Keratinocyte (primary cell): ENCODE data around the gene USHBP1. TPM values are rescaled to one million over a fixed set of nuclear protein-coding genes. Genes with fewer than 3 reads are reported as not detected.
A peak's percentile ranks its signal among the peaks of the same experiment; 100 is the strongest.

Experiments used
- DNase-seq: peaks from one replicate; pipeline ENCODE4 v3.0.0-alpha.2; 2011; ENCODE audit warnings: low read depth, missing footprints, low spot score
- FAIRE-seq: peaks from 2 replicates; lab custom pipeline; 2011; peaks lifted over from hg19 to GRCh38; lab: Jason Lieb, UNC
- H2AFZ ChIP-seq: 2 replicates; pipeline ENCODE4 v1.6.0; 2012; ENCODE audit warnings: low read length, control low read depth, inconsistent platforms; ENCODE audit not compliant: control insufficient read depth
- H3K27ac ChIP-seq: 2 replicates; pipeline ENCODE4 v1.5.1; 2011; ENCODE audit warnings: low read length; ENCODE audit not compliant: control insufficient read depth, insufficient read depth
- H3K27me3 ChIP-seq: 3 replicates; pipeline ENCODE4 v1.6.0; 2011; ENCODE audit warnings: low read length; ENCODE audit not compliant: control insufficient read depth, insufficient read depth; ENCODE audit errors: extremely low read depth
- H3K36me3 ChIP-seq, 2 experiments: 2 replicates in 1 of 2; 3 replicates in 1 of 2; pipeline ENCODE4 v1.5.1; 2011; ENCODE audit warnings: low read length in 2 of 2, mild to moderate bottlenecking in 1 of 2; ENCODE audit not compliant: control insufficient read depth in 2 of 2, insufficient read depth in 2 of 2; ENCODE audit errors: extremely low read depth in 1 of 2
- H3K4me1 ChIP-seq: 3 replicates; pipeline ENCODE4 v1.5.1; 2011; ENCODE audit warnings: low read length; ENCODE audit not compliant: control insufficient read depth, insufficient read depth; ENCODE audit errors: extremely low read depth
- H3K4me2 ChIP-seq: 3 replicates; pipeline ENCODE4 v1.6.0; 2011; ENCODE audit warnings: low read depth, low read length; ENCODE audit not compliant: control insufficient read depth, insufficient read depth; ENCODE audit errors: extremely low read depth
- H3K4me3 ChIP-seq, 3 experiments: fragments of 200-600 bp in 1 of 3; sonication (generic) in 1 of 3; 2 replicates in 2 of 3; 3 replicates in 1 of 3; pipeline ENCODE4 v1.5.1; 2011 to 2016; ENCODE audit warnings: low read length in 3 of 3, mild to moderate bottlenecking in 3 of 3, control low read depth in 2 of 3, inconsistent platforms in 1 of 3, low read depth in 1 of 3, mixed read lengths in 1 of 3, mixed run types in 1 of 3, moderate library complexity in 1 of 3; ENCODE audit not compliant: control insufficient read depth in 2 of 3, insufficient read depth in 2 of 3; ENCODE audit errors: extremely low read depth in 1 of 3
- H3K79me2 ChIP-seq: 2 replicates; pipeline ENCODE4 v1.6.0; 2012; ENCODE audit warnings: low read length; ENCODE audit not compliant: control insufficient read depth, insufficient read depth
- H3K9ac ChIP-seq: 3 replicates; pipeline ENCODE4 v1.6.0; 2011; ENCODE audit warnings: low read length; ENCODE audit not compliant: control insufficient read depth, insufficient read depth; ENCODE audit errors: extremely low read depth
- H3K9me1 ChIP-seq: 3 replicates; pipeline ENCODE4 v1.6.0; 2011; ENCODE audit warnings: low read length; ENCODE audit not compliant: control insufficient read depth, insufficient read depth; ENCODE audit errors: extremely low read depth
- H3K9me3 ChIP-seq: 2 replicates; pipeline ENCODE4 v1.5.1; 2012; ENCODE audit warnings: low read depth, low read length; ENCODE audit not compliant: control insufficient read depth
- H4K20me1 ChIP-seq: 3 replicates; pipeline ENCODE4 v1.6.0; 2011; ENCODE audit warnings: low read length; ENCODE audit not compliant: control insufficient read depth, insufficient read depth; ENCODE audit errors: extremely low read depth
- EZH2 ChIP-seq: IDR thresholded peaks from one replicate; pipeline ENCODE4 v1.6.1; 2012; ENCODE audit warnings: inconsistent platforms, mild to moderate bottlenecking, low read length, moderate library complexity
- dilution Hi-C: fragments of 300-500 bp; cut with MboI; formaldehyde crosslinking; loops from one replicate; pipeline ENCODE4 v1.7.0; 2020; ENCODE audit warnings: low sequenced_read_pairs; ENCODE audit not compliant: extremely low pct_ligation_motif_present
- polyA plus RNA-seq, 5 experiments: library from polyadenylated mRNA; depleted of rRNA in 3 of 5; stranded (reverse) in 3 of 5; stranded (forward) in 1 of 5; unstranded in 1 of 5; fragments of >200 nt; gene quantifications; 1 replicate in 1 of 5; 2 replicates in 3 of 5; 3 replicates in 1 of 5; pipeline versions ENCODE4 v1.2.1 to v1.2.3, GENCODE V29; 2011 to 2012; ENCODE audit warnings: missing spikeins in 2 of 5, low read depth in 1 of 5, low replicate concordance in 1 of 5
- TF ChIP-seq, protein P1 (sequence below), 3 experiments: IDR thresholded peaks in 1 of 3; conservative IDR thresholded peaks in 1 of 3; optimal IDR thresholded peaks in 1 of 3; 2 replicates in 2 of 3; 3 replicates in 1 of 3; pipeline versions ENCODE3 to v1.5.1; 2011; ENCODE audit warnings: low read length in 3 of 3, mild to moderate bottlenecking in 3 of 3, moderate library complexity in 2 of 3, control low read depth in 1 of 3, inconsistent platforms in 1 of 3; ENCODE audit not compliant: insufficient read depth in 2 of 3; ENCODE audit errors: extremely low read depth in 1 of 3

Gene USHBP1
- polyA plus RNA-seq, 1 donor (not counting 4 experiments of a cell fraction or from before 2014, with no cell fraction given) = not detected

DNA sequence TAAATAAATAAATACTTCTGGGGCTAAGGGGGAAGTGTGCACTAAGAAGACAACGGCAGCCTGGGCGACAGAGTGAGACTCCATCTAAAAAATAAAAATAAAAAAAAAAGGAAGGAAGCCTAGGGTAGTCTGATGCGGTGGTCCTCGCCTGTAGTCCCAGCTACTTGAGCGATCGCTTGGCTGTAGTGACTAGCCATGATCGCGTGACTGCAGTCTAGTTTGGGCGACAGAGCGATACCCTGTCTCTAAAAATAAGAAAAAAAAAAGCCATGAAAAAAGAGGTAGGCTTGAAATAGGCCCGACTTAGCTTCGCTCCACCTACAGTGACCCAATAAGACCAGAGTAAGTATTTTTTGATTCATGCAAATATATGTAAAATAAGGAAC is 2.0 kb upstream of the USHBP1 start:
- TF ChIP-seq EZH2 = no peak
- TF ChIP-seq, protein P1, sequence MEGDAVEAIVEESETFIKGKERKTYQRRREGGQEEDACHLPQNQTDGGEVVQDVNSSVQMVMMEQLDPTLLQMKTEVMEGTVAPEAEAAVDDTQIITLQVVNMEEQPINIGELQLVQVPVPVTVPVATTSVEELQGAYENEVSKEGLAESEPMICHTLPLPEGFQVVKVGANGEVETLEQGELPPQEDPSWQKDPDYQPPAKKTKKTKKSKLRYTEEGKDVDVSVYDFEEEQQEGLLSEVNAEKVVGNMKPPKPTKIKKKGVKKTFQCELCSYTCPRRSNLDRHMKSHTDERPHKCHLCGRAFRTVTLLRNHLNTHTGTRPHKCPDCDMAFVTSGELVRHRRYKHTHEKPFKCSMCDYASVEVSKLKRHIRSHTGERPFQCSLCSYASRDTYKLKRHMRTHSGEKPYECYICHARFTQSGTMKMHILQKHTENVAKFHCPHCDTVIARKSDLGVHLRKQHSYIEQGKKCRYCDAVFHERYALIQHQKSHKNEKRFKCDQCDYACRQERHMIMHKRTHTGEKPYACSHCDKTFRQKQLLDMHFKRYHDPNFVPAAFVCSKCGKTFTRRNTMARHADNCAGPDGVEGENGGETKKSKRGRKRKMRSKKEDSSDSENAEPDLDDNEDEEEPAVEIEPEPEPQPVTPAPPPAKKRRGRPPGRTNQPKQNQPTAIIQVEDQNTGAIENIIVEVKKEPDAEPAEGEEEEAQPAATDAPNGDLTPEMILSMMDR (optimal IDR thresholded peaks at IDR 0.05 in 1 of 3, IDR thresholded peaks at IDR 0.05 in 1 of 3, conservative IDR thresholded peaks at IDR 0.05 in 1 of 3; ENCODE audit: extremely low read depth in 1 of 3, insufficient read depth in 2 of 3, low read length in 3 of 3) = no peak
- H3K4me1 ChIP-seq = peaks cover 8% of the 10 kb centered on the region
- no peak overlapping the region for H3K27ac ChIP-seq
- no peak overlapping the region for H3K4me3 ChIP-seq
- peak overlapping the region; percentile 40 for H2AFZ ChIP-seq
- FAIRE-seq (no peak), DNase-seq (no peak)
- H3K9me3 ChIP-seq = no peaks in the 10 kb centered on the region
- H3K36me3 ChIP-seq = peaks cover 7% of the 10 kb centered on the region in 2 experiments
- no peaks in the 10 kb centered on the region for H3K27me3 ChIP-seq
- no peak overlapping the region for H3K9ac ChIP-seq
- no peaks in the 10 kb centered on the region for H4K20me1 ChIP-seq
- H3K79me2 ChIP-seq = peaks cover 10% of the 10 kb centered on the region
- H3K9me1 ChIP-seq = no peaks in the 10 kb centered on the region
- dilution Hi-C loops = no loop called here
- H3K4me2 ChIP-seq = peak overlapping the region; percentile 27

DNA sequence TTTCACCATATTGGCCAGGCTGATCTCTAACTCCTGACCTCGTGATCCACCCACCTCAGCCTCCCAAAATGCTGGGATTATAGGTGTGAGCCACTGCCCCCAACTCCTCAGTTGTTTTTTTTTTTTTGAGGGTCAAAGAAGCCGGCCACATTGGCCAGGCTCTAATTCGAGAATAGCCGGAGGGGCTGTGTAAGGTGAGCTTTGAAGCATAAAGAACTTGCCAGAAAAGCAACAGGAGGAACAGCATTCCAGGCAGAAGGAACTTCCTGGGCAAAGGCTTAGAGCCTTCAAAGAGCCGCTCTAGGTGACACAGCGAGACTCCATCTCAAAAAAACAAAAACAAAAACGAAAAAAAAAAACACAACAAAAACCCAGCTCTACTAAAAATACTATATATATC is 1.5 kb upstream of the USHBP1 start:
- Histone ChIP-seq H3K4me1 (peaks cover 8% of the 10 kb centered on the region), H3K9ac (no peak overlapping the region), H3K27me3 (no peaks in the 10 kb centered on the region), H3K4me2 (no peak overlapping the region), H3K36me3 (peaks cover 2 to 3% of the 10 kb centered on the region in 2 experiments), H3K27ac (no peak overlapping the region), H3K4me3 (no peak overlapping the region), H3K9me3 (no peaks in the 10 kb centered on the region), H3K9me1 (no peaks in the 10 kb centered on the region), H3K79me2 (peaks cover 10% of the 10 kb centered on the region), H4K20me1 (no peaks in the 10 kb centered on the region), H2AFZ (no peak overlapping the region)
- TF ChIP-seq EZH2 = no peak
- TF ChIP-seq, protein P1 (optimal IDR thresholded peaks at IDR 0.05 in 1 of 3, IDR thresholded peaks at IDR 0.05 in 1 of 3, conservative IDR thresholded peaks at IDR 0.05 in 1 of 3; ENCODE audit: extremely low read depth in 1 of 3, insufficient read depth in 2 of 3, low read length in 3 of 3) = no peak
- no peak for FAIRE-seq
- DNase-seq = no peak
- dilution Hi-C loops = no loop called here
